GM19324 (cell line): ENCODE data around the gene BLOC1S4.
"Not testable (repeated sequence)": the region's sequence is repeated elsewhere in the genome, so short reads cannot be mapped to it uniquely, and the experiment has no call there.

Experiments used
- ATAC-seq: cut with Tn5 transposase; IDR thresholded peaks from one replicate; pipeline ENCODE4 v1.9.1; 2021; ENCODE audit warnings: mild to moderate bottlenecking, moderate library complexity; ENCODE audit not compliant: unreplicated experiment, low FRiP score

BLOC1S4 gene

GRCh38 chr4:6734165-6734786, 18.3 kb downstream of the BLOC1S4 start:
- no peak for ATAC-seq

GRCh38 chr4:6739920-6740319, 23.9 kb downstream of the BLOC1S4 start:
- ATAC-seq, result no peak

GRCh38 chr4:6740347-6740746, 24.4 kb downstream of the BLOC1S4 start:
- no peak for ATAC-seq

- no peak for ATAC-seq
These were observed 26.5 kb downstream of the BLOC1S4 start for GRCh38 chr4:6742507-6742906.

GRCh38 chr4:6742989-6743388, 27.0 kb downstream of the BLOC1S4 start:
- no peak for ATAC-seq

GRCh38 chr4:6746721-6747293, 30.8 kb downstream of the BLOC1S4 start:
- no peak for ATAC-seq

GRCh38 chr4:6747294-6748051, 31.5 kb downstream of the BLOC1S4 start:
- ATAC-seq, result no peak

GRCh38 chr4:6748286-6748685, 32.3 kb downstream of the BLOC1S4 start:
- no peak for ATAC-seq

GRCh38 chr4:6749340-6750171, 33.6 kb downstream of the BLOC1S4 start:
- ATAC-seq, result no peak

- no peak for ATAC-seq
These were observed 34.6 kb downstream of the BLOC1S4 start for GRCh38 chr4:6750286-6751221.

GRCh38 chr4:6751611-6752485, 35.9 kb downstream of the BLOC1S4 start:
- no peak for ATAC-seq

- no peak for ATAC-seq
These were observed 36.5 kb downstream of the BLOC1S4 start for GRCh38 chr4:6752486-6752829.

GRCh38 chr4:6753103-6753560, 37.2 kb downstream of the BLOC1S4 start:
- ATAC-seq, result no peak

GRCh38 chr4:6753891-6754290, 37.9 kb downstream of the BLOC1S4 start:
- ATAC-seq, result no peak

GRCh38 chr4:6754481-6755087, 38.6 kb downstream of the BLOC1S4 start:
- no peak for ATAC-seq

- ATAC-seq, result no peak
These were observed 39.2 kb downstream of the BLOC1S4 start for GRCh38 chr4:6755088-6755753.

- not testable (repeated sequence) for ATAC-seq
These were observed 40.4 kb downstream of the BLOC1S4 start for GRCh38 chr4:6756345-6756744.

GRCh38 chr4:6758728-6759127, 42.8 kb downstream of the BLOC1S4 start:
- ATAC-seq, result no peak
